ENCODE data around the gene CFAP299. TPM values are rescaled to one million over a fixed set of nuclear protein-coding genes. Genes with fewer than 3 reads are reported as not detected.
A peak's percentile ranks its signal among the peaks of the same experiment; 100 is the strongest.

CFAP299 gene
- total RNA-seq, 1 donor from 2014 or later, result not detected

- Histone ChIP-seq H3K4me2 (ENCODE audit: low read length) (no peak overlapping the region), H3K27ac (ENCODE audit: low read depth, low read length) (no peak overlapping the region), H4K20me1 (ENCODE audit: insufficient read depth, low read length) (no peaks in the 10 kb centered on the region), H3K9me3 (ENCODE audit: insufficient read depth, low read depth, low read length) (no peaks in the 10 kb centered on the region), H3K27me3 (ENCODE audit: insufficient read depth, low read length) (no peaks in the 10 kb centered on the region), H3K4me3 (ENCODE audit: insufficient read depth, low read depth, low read length) (no peak overlapping the region), H3K9ac (ENCODE audit: low read length) (no peak overlapping the region), H3K4me1 (ENCODE audit: insufficient read depth, low read length) (no peaks in the 10 kb centered on the region), H3K36me3 (ENCODE audit: insufficient read depth, low read length) (no peaks in the 10 kb centered on the region), H3K79me2 (ENCODE audit: insufficient read depth, low read length) (no peaks in the 10 kb centered on the region), H2AFZ (ENCODE audit: low read depth, low read length) (no peak overlapping the region)
- Mint-ChIP-seq H3K4me1 (ENCODE audit: low read depth, unreplicated experiment) (no peaks in the 10 kb centered on the region), H3K27me3 (ENCODE audit: low read depth, unreplicated experiment) (no peaks in the 10 kb centered on the region), H3K27ac (ENCODE audit: unreplicated experiment) (no peak overlapping the region), H3K4me3 (ENCODE audit: unreplicated experiment) (no peak overlapping the region), H3K9me3 (ENCODE audit: unreplicated experiment) (no peaks in the 10 kb centered on the region), H3K36me3 (ENCODE audit: low read depth, unreplicated experiment) (no peaks in the 10 kb centered on the region)
- DNase-seq (ENCODE audit: low read depth), result peak; percentile 26
- TF ChIP-seq CTCF (IDR thresholded peaks at IDR 0.05; ENCODE audit: insufficient read depth, low read depth, low read length) (no peak), EZH2 (IDR thresholded peaks at IDR 0.05; ENCODE audit: insufficient read depth, low read length) (no peak)
- no peak for FAIRE-seq
Observed at GRCh38 chr4:80694171-80694570, 358.6 kb downstream of the CFAP299 start.

- Mint-ChIP-seq H3K36me3 (ENCODE audit: low read depth, unreplicated experiment) (no peaks in the 10 kb centered on the region), H3K4me3 (ENCODE audit: unreplicated experiment) (no peak overlapping the region), H3K27me3 (ENCODE audit: low read depth, unreplicated experiment) (no peaks in the 10 kb centered on the region), H3K4me1 (ENCODE audit: low read depth, unreplicated experiment) (no peaks in the 10 kb centered on the region), H3K9me3 (ENCODE audit: unreplicated experiment) (no peaks in the 10 kb centered on the region), H3K27ac (ENCODE audit: unreplicated experiment) (no peak overlapping the region)
- no peak overlapping the region for H3K27ac ChIP-seq (ENCODE audit: low read depth, low read length)
- no peaks in the 10 kb centered on the region for H3K27me3 ChIP-seq (ENCODE audit: insufficient read depth, low read length)
- H4K20me1 ChIP-seq (ENCODE audit: insufficient read depth, low read length), result no peaks in the 10 kb centered on the region
- no peaks in the 10 kb centered on the region for H3K4me1 ChIP-seq (ENCODE audit: insufficient read depth, low read length)
- TF ChIP-seq CTCF (IDR thresholded peaks at IDR 0.05; ENCODE audit: insufficient read depth, low read depth, low read length) (no peak), EZH2 (IDR thresholded peaks at IDR 0.05; ENCODE audit: insufficient read depth, low read length) (no peak)
- no peaks in the 10 kb centered on the region for H3K79me2 ChIP-seq (ENCODE audit: insufficient read depth, low read length)
- H3K36me3 ChIP-seq (ENCODE audit: insufficient read depth, low read length), result no peaks in the 10 kb centered on the region
- H3K4me2 ChIP-seq (ENCODE audit: low read length), result no peak overlapping the region
- H2AFZ ChIP-seq (ENCODE audit: low read depth, low read length), result no peak overlapping the region
- no peak overlapping the region for H3K9ac ChIP-seq (ENCODE audit: low read length)
- FAIRE-seq, result peak; percentile 65
- no peak overlapping the region for H3K4me3 ChIP-seq (ENCODE audit: insufficient read depth, low read depth, low read length)
- peak; percentile 28 for DNase-seq (ENCODE audit: low read depth)
- H3K9me3 ChIP-seq (ENCODE audit: insufficient read depth, low read depth, low read length), result no peaks in the 10 kb centered on the region
Observed at GRCh38 chr4:80705311-80705710, 369.8 kb downstream of the CFAP299 start.

- H3K27ac Mint-ChIP-seq (ENCODE audit: unreplicated experiment), result no peak overlapping the region
- Histone ChIP-seq H3K9ac (ENCODE audit: low read length) (no peak overlapping the region), H3K9me3 (ENCODE audit: insufficient read depth, low read depth, low read length) (no peaks in the 10 kb centered on the region), H3K79me2 (ENCODE audit: insufficient read depth, low read length) (no peaks in the 10 kb centered on the region), H3K4me1 (ENCODE audit: insufficient read depth, low read length) (no peaks in the 10 kb centered on the region), H3K27me3 (ENCODE audit: insufficient read depth, low read length) (no peaks in the 10 kb centered on the region), H3K27ac (ENCODE audit: low read depth, low read length) (no peak overlapping the region), H3K4me3 (ENCODE audit: insufficient read depth, low read depth, low read length) (no peak overlapping the region), H3K4me2 (ENCODE audit: low read length) (no peak overlapping the region), H4K20me1 (ENCODE audit: insufficient read depth, low read length) (no peaks in the 10 kb centered on the region), H3K36me3 (ENCODE audit: insufficient read depth, low read length) (no peaks in the 10 kb centered on the region), H2AFZ (ENCODE audit: low read depth, low read length) (no peak overlapping the region)
- H3K4me1 Mint-ChIP-seq (ENCODE audit: low read depth, unreplicated experiment), result no peaks in the 10 kb centered on the region
- FAIRE-seq (no peak), DNase-seq (ENCODE audit: low read depth) (no peak)
- H3K27me3 Mint-ChIP-seq (ENCODE audit: low read depth, unreplicated experiment), result no peaks in the 10 kb centered on the region
- H3K36me3 Mint-ChIP-seq (ENCODE audit: low read depth, unreplicated experiment), result no peaks in the 10 kb centered on the region
- H3K9me3 Mint-ChIP-seq (ENCODE audit: unreplicated experiment), result no peaks in the 10 kb centered on the region
- no peak overlapping the region for H3K4me3 Mint-ChIP-seq (ENCODE audit: unreplicated experiment)
- TF ChIP-seq CTCF (IDR thresholded peaks at IDR 0.05; ENCODE audit: insufficient read depth, low read depth, low read length) (no peak), EZH2 (IDR thresholded peaks at IDR 0.05; ENCODE audit: insufficient read depth, low read length) (no peak)
Observed at GRCh38 chr4:80709082-80709869, 373.7 kb downstream of the CFAP299 start.
